ENCODE results near the gene MACC1. TPM values are rescaled to one million over a fixed set of nuclear protein-coding genes. Genes with fewer than 3 reads are reported as not detected.
A peak's percentile ranks its signal among the peaks of the same experiment; 100 is the strongest.

The MACC1 gene
- total and polyA plus RNA-seq, 10 of the 15 experiments (the other 5 are each of a cell fraction or from before 2014, with no cell fraction given) = 6.0 to 61.1 (median 12.7) TPM

DNA sequence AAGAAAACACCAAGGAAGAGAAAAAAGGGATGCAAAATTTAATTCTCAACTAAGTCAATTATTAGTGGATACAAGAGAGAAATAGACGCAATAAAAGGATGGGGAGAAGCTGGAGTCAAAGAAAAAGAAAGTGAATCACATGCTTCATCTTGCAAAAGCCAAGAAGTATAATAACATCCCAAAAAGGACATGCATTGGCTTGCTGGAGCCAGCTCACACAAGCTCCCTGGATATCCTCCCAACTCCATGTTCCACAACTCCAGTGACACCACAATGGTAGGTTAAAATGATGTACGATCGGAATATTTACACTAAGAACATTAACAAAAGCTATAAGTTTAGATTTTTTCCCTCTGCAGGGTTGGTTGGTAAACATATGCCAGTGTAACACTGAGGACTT is 72.4 kb downstream of the MACC1 start (continued):
- no peak for TF ChIP-seq MTA2 (IDR thresholded peaks at IDR 0.05; ENCODE audit: low read depth)
- no peak for TF ChIP-seq FOXK2 (IDR thresholded peaks at IDR 0.05)
- TF ChIP-seq PML (IDR thresholded peaks at IDR 0.05; ENCODE audit: low read length) = no peak
- TF ChIP-seq EGR1 (IDR thresholded peaks at IDR 0.05; ENCODE audit: borderline replicate concordance in 1 of 2, low read depth in 2 of 2, low read length in 2 of 2) = no peak
- TF ChIP-seq, protein P1, sequence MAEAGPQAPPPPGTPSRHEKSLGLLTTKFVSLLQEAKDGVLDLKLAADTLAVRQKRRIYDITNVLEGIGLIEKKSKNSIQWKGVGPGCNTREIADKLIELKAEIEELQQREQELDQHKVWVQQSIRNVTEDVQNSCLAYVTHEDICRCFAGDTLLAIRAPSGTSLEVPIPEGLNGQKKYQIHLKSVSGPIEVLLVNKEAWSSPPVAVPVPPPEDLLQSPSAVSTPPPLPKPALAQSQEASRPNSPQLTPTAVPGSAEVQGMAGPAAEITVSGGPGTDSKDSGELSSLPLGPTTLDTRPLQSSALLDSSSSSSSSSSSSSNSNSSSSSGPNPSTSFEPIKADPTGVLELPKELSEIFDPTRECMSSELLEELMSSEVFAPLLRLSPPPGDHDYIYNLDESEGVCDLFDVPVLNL (IDR thresholded peaks at IDR 0.05; ENCODE audit: low read depth, low read length) = no peak
- TF ChIP-seq POLR2A (IDR thresholded peaks at IDR 0.05; ENCODE audit: low read depth, low read length) = no peak
- no peak for TF ChIP-seq LARP7 (IDR thresholded peaks at IDR 0.05)
- TF ChIP-seq SMC3 (IDR thresholded peaks at IDR 0.05; ENCODE audit: borderline replicate concordance, low read length) = no peak
- TF ChIP-seq SREBF2 (IDR thresholded peaks at IDR 0.05; ENCODE audit: low read length) = no peak
- no peak for TF ChIP-seq NBN (IDR thresholded peaks at IDR 0.05)

DNA sequence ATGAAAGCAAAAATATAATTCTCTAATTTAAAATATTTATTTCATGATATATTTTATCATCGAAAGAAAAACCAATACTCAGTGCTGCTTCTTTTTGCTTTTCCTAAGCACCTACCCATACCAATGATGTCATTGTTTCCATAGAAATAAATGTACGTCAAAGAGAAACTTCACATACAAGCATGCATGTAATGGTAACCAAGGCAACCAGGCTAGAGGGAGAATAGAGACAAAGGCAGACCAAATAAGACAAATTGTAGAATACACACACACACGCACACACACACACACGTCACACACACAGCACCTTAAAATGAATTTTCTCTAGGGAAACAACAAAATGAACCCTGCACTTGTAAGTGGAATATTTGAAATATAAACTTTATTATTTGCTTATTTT is 75.5 kb downstream of the MACC1 start:
- H3K27ac ChIP-seq (ENCODE audit: control insufficient read depth, insufficient read depth) = no peak overlapping the region
- 72% methylated on average over 4 of the region's 4 CpGs for WGBS (ENCODE audit: insufficient coverage, insufficient replicate concordance, low lambda C conversion rate, missing lambda C conversion rate)
- POLR2A ChIA-PET = interaction anchor here (1.3 kb wide), 1 partner anchor 69 kb away, joined by 3 read pairs; no protein-coding TSS in a partner anchor
- FAIRE-seq (no peak), DNase-seq (ENCODE audit: low read depth, low spot score) (no peak), ATAC-seq (peak; percentile 71)
- SMC1A ChIA-PET (ENCODE audit: uncharacterized antibody, unreplicated experiment) = interaction anchor here (1.7 kb wide), 1 partner anchor 10 kb away, joined by 7 read pairs; no protein-coding TSS in a partner anchor
- peak; percentile 55; the same call in 1 of the 2 replicates for TF ChIP-seq CREB1 (IDR thresholded peaks at IDR 0.05; ENCODE audit: low read depth)
- TF ChIP-seq ESRRA (IDR thresholded peaks at IDR 0.05; ENCODE audit: low read length) = no peak
- no peak for TF ChIP-seq HDGF (IDR thresholded peaks at IDR 0.05)
- peak; percentile 91 for TF ChIP-seq BMI1 (IDR thresholded peaks at IDR 0.05; ENCODE audit: borderline replicate concordance)
- peak; percentile 94 for TF ChIP-seq ATF7 (IDR thresholded peaks at IDR 0.05; ENCODE audit: low read depth)
- TF ChIP-seq GABPA (IDR thresholded peaks at IDR 0.05; ENCODE audit: low read depth) = no peak
- no peak for TF ChIP-seq SRF (IDR thresholded peaks at IDR 0.05; ENCODE audit: low read depth in 2 of 2, low read length in 2 of 2)
- 0 out of 2 replicates have a peak, but pooled peaks have one; percentile 56 for TF ChIP-seq CREM (IDR thresholded peaks at IDR 0.05; ENCODE audit: low read depth)
- no peak for TF ChIP-seq JUND (IDR thresholded peaks at IDR 0.05; ENCODE audit: low read depth, low read length)
- no peaks in the 10 kb centered on the region for H3K27me3 ChIP-seq (replicated peaks in 1 of 2; ENCODE audit: control insufficient read depth in 2 of 2, insufficient read depth in 2 of 2, low read length in 1 of 2)
- H3K4me2 ChIP-seq (ENCODE audit: control insufficient read depth, insufficient read depth) = no peak overlapping the region
- no peak overlapping the region for H3K4me3 ChIP-seq
- no TSS peak for BruUV-seq (replicated peaks)
- peaks cover 0 to 10% of the 10 kb centered on the region in 2 experiments; a peak in 3 of 4 replicates for H3K36me3 ChIP-seq (ENCODE audit: control insufficient read depth in 2 of 2, insufficient read depth in 2 of 2, low read length in 1 of 2)
- no peak overlapping the region for H3K9ac ChIP-seq (ENCODE audit: control insufficient read depth, insufficient read depth, low read length)
- no peaks in the 10 kb centered on the region for H4K20me1 ChIP-seq (ENCODE audit: control insufficient read depth, insufficient read depth)
- H3K9me3 ChIP-seq (replicated peaks; ENCODE audit: control insufficient read depth, insufficient read depth, low read length) = no peaks in the 10 kb centered on the region
- no peaks in the 10 kb centered on the region for H3K79me2 ChIP-seq (ENCODE audit: control insufficient read depth, insufficient read depth, low read length)
- intact Hi-C loops (cut with micrococcal nuclease; ENCODE audit: unreplicated experiment) (no loop called here), in situ Hi-C loops (cut with MboI) (no loop called here)
- H3K4me1 ChIP-seq (ENCODE audit: control insufficient read depth, insufficient read depth, low read length) = no peaks in the 10 kb centered on the region
- CTCF ChIA-PET = interaction anchor here (2.1 to 2.2 kb wide), 2 partner anchors 13 to 28 kb away, joined by 7 to 8 read pairs; no protein-coding TSS in a partner anchor
- RAD21 ChIA-PET (ENCODE audit: unreplicated experiment) = no interaction called here
- no peak overlapping the region for H2AFZ ChIP-seq (ENCODE audit: control insufficient read depth, low read depth, low read length)

Data from GM12878 (cell line).